Placental pericyte (primary cell): Measurements from ENCODE around the gene BHMT2. TPM values are rescaled to one million over a fixed set of nuclear protein-coding genes. Genes with fewer than 3 reads are reported as not detected.

ENCODE experiments used
- total RNA-seq: library from RNA; depleted of rRNA; stranded (reverse); fragments of >200 nt; gene quantifications from 2 replicates; pipeline ENCODE4 v1.2.3, GENCODE V29; 2012

Gene BHMT2, protein sequence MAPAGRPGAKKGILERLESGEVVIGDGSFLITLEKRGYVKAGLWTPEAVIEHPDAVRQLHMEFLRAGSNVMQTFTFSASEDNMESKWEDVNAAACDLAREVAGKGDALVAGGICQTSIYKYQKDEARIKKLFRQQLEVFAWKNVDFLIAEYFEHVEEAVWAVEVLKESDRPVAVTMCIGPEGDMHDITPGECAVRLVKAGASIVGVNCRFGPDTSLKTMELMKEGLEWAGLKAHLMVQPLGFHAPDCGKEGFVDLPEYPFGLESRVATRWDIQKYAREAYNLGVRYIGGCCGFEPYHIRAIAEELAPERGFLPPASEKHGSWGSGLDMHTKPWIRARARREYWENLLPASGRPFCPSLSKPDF
- total RNA-seq = 1.1 and 11.6 TPM in 2 replicates

DNA sequence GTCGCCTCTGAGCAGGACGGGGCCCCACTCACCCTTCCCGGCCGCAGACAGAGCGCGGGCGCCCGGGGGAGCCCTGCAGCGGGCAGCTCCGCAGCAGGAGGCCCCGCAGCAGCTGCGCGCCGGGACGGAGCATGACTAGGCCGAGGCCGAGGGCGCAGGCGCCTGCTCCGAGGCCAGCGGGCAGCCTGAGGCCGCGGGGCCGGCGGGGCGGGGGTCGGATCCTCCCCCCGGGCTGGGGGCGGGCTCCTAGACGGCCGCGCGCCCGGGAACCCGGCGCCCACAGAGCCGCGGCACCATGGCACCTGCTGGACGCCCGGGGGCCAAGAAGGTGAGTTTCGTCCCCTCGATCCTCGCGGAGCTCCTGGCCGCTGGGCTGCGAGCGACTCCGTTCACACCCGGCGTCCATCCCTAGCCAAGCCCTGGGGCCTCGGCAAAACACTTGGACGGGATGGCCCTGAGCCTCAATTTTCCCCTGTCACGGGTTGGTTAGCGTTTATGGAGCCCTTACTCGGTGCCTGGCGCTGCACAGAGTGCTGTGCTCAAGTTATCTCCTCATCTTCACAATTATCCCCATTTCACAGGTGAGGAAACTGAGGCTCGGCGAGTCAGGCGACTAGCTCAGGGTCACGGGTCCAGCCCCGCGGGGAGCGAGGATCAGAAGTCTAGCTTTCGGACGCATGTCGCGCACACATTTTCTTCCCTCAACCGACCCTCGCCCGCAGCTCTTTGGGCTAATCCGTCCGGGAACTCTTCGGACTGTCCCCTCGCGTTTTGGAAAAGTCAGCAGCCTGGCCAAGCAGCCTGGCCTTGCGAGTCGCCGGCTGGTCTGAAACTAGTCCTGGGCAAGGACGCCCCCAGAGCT lies at the start of gene BHMT2, which contains the start of gene DMGDH:
TSS of gene BHMT2 (plus strand) at position 280 of the 862 bp plus-strand sequence. CDS start at position 296, 16 bp downstream.
TSS of gene DMGDH (minus strand) at position 187 of the 862 bp plus-strand sequence. CDS start at position 133, 54 bp downstream.

DNA sequence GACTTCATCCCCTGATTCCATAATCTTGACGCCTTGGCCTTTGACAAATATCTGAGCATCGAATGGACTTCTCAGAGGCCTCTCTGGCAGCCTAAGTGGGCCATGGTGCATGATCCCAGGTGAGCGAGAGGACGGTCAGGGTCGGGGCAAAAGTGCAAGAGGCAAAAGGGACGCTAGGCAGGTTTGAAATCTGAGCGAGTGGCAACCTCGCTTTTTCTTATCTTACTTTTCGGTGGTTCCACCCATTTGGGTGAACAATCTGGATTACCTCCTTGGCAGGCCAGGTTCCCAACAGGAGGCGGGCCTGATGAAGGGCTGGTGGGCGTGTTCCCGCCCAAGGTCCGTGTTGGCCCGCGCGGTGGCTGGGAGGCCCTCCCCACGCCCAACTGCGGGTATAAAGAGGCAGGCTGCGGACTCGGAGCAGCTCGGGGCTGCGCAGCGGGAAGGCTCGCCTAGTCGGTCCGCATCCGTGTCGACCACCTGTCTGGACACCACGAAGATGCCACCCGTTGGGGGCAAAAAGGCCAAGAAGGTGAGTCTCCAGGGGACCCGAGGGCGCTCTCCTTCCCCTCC lies 41.9 kb downstream of the BHMT2 start, which contains the start of gene BHMT:
TSS of gene BHMT (plus strand) at position 423 of the 573 bp plus-strand sequence. CDS start at position 500, 77 bp downstream.

Other genes starting within 250 kb of the BHMT2 start
- gene ARSB, start 84.5 kb upstream of the BHMT2 start, total RNA-seq = 18.2 and 29.6 TPM in 2 replicates
- gene DMGDH, start 93 bp upstream of the BHMT2 start, total RNA-seq = 1.3 and 1.5 TPM in 2 replicates
- gene BHMT, start 42.0 kb downstream of the BHMT2 start, total RNA-seq = 0.86 TPM in 1 of 2 replicates, not detected in the other
- gene JMY, start 166.4 kb downstream of the BHMT2 start, total RNA-seq = 4.0 and 15.1 TPM in 2 replicates